GM19238 (cell line): ENCODE results near the gene MSH4.
A peak's percentile ranks its signal among the peaks of the same experiment; 100 is the strongest.
"Not testable (repeated sequence)": the region's sequence is repeated elsewhere in the genome, so short reads cannot be mapped to it uniquely, and the experiment has no call there.

ENCODE experiments used
- DNase-seq: peaks from one replicate; pipeline ENCODE4 v3.0.0; 2011; ENCODE audit warnings: low spot score; ENCODE audit not compliant: insufficient read length

The MSH4 gene

DNA sequence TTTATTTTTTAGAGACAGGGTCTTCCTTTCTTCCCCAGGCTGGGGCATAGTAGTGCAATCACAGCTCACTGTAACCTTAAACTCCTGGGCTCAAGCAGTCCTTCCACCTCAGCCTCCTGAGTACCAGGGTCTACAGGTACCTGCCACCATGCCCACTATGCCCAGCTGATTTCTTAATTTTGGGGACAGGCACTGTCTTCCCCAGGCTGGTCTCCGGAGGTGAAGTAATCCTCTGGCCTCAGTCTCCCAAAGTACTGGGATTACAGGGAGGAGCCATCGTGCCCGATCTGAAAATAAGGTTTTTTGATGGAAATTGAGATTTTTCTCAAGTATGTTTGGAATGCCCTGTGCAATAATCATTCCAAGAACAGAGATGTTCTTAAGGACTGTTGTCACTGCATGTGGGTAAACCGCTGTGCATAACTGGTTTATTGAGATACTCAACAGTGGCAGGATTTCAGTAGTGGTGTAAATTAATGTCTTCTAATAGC, 934 bp upstream of the MSH4 start:
- DNase-seq = no peak

GRCh38 chr1:75797273-75797588, 549 bp downstream of the MSH4 start:
- DNase-seq = no peak

DNA sequence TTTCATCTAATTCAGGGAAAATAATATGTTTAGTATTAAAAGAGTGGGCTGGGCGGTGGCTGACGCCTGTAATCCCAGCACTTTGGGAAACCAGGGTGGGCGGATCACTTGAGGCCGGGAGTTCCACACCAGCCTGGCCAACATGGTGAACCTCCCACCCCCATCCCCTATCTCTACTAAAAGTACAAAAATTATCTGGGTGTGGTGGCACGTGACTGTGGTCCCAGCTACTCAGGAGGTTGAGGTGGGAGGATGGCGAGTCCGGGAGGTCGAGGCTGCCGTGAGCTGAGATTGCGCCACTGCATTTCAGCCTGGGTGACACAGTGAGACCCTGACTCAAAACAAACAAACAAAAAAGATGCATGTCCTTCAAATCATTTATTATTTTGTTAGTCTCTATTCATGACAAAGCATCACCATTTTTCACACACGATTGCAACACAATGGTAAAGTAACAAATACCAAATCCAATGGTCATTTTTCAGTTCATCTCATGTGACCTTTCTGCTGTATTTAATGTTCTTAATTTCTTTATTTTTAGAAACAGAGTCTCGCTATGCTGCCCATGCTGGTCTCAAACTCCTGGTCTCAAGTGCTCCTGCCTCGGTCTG, 1.0 kb downstream of the MSH4 start:
- DNase-seq = no peak

DNA sequence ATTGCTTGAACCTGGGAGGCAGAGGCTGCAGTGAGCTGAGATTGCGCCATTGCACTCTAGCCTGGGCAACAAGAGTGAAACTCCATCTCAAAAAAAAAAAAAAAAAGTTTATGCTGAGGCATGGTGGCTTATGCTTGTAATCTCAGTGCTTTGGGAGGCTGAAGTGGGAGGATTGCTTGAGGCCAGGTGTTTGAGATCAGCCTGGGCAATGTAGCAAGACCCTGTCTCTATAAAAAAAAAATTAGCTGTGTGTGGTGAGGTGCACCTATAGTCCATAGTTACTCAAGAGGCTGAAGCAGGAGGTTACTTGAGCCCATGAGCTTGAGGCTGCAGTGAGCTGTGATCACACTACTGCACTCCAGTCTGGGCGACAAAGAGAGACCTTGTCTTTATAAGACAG, 4.8 kb downstream of the MSH4 start:
- not testable (repeated sequence) for DNase-seq

- DNase-seq = no peak
These were observed 12.2 kb downstream of the MSH4 start for GRCh38 chr1:75808921-75809320.

DNA sequence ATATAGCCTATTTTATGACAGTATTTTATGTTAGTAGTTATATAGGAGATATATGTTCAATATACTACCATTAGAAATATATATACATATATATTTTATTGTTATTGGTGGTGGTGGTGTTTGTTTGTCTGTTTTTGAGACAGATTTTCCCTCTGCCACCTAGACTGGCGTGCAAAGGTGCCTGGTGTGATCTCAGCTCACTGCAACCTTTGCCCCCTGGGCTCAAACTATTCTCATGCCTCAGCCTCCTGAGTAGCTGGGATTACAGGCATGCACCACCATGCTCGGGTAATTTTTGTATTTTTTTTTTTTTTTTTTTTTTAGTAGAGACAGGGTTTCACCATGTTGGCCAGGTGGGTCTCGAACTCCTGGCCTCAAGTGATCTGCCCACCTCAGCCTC, 13.4 kb downstream of the MSH4 start:
- not testable (repeated sequence) for DNase-seq

- no peak for DNase-seq
These were observed 14.7 kb downstream of the MSH4 start for GRCh38 chr1:75811211-75811981.

GRCh38 chr1:75812065-75812464, 15.4 kb downstream of the MSH4 start:
- no peak for DNase-seq

GRCh38 chr1:75823596-75823995, 26.9 kb downstream of the MSH4 start:
- DNase-seq = not testable (repeated sequence)

DNA sequence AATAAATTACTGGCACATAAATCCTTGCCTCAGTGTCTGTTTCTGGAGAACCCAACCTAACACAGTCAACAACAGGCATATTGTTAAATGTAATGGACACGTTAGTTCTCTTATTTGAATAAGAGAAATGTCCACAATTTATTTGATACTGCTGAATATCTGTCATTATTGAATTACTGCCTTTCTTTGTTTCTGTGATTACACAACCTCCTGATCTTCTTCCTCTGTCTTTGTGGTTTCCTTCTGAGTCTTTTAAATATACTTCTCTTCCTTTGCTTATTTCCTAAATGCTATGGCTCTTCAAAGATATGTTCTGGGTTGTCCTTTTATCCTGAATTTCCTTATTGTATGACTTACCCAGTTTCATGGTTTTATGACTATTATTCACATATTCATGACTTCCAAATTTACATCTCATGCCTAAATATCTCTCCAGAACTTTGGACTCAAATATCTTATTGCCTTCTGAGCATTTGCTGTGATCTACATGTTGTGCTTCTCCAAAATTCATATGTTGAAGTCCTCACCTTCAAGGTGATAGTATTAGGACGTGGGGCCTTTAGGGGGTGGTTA, 39.9 kb downstream of the MSH4 start:
- no peak for DNase-seq

- DNase-seq = no peak
These were observed 41.4 kb downstream of the MSH4 start for GRCh38 chr1:75838079-75838478.

- no peak for DNase-seq
These were observed 44.7 kb downstream of the MSH4 start for GRCh38 chr1:75841421-75841820.

GRCh38 chr1:75845576-75845975, 48.9 kb downstream of the MSH4 start:
- no peak for DNase-seq

DNA sequence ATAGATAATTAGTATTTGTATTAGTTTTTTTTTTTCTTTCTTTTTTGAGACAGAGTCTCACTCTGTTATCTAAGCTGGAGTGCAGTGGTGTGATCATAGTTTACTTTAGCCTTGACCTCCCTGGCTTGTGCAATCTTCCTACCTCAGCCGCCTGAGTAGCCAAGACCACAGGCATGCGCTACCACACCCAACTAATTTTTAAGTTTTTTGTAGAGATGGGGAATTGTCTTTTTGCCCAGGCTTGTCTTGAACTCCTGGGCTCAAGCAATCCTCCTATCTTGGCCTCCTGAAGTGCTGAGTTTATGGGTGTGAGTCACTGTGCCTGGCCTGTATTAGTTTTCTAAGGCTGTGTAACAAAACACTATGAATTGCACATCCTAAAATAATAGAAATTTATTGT, 58.3 kb downstream of the MSH4 start:
- no peak for DNase-seq

GRCh38 chr1:75855734-75856133, 59.1 kb downstream of the MSH4 start:
- no peak for DNase-seq

DNA sequence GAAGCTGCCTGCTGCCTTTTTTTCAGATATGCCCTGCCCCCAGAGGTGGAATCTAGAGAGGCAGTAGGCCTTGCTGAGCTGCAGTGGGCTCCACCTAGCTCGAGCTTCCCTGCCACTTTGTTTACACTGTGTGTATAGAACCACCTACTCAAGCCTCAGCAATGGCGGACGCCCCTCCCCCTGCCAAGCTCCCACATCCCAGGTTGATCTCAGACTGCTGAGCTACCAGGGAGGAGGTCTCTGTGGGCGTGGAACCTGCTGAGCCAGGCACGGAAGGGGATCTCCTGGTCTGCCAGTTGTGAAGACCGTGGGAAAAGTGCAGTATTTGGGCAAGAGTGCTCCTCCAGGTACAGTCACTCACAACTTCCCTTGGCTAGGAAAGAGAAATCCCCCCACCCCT, 65.1 kb downstream of the MSH4 start:
- DNase-seq = no peak

DNA sequence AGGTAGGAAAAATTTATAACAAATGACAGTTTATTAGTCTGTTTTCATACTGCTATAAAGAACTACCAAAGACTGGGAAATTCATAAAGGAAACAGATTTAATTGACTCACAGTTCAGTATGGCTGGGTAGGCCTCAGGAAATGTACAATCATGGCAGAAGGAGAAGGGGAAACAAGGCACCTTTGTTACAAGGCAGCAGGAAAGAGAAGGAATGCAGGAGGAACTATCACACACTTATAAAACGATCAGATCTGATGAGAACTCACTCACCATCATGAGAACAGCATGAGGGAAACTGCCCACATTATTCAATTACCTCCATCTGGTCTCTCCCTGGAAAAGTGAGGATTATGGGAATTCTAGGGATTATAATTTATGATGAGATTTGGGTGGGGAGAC, 74.3 kb downstream of the MSH4 start:
- DNase-seq = no peak

DNA sequence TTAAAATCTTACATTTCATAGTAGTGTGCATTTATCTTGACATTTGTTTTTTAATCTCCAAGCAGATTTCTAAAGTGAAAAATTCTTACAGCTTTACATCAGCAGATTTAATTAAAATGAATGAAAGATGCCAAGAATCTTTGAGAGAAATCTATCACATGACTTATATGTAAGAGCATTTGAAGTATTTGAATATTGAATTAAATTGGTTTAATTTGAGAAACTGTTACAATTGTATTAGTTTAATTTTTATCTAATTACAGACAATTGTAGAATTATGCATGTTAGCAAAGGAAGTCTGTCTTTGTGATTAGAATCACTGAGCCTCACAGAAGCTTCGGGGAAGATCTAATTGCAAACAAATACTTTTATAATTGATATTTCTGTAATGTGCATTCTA, 83.3 kb downstream of the MSH4 start:
- no peak for DNase-seq

GRCh38 chr1:75884437-75884836, 87.8 kb downstream of the MSH4 start:
- DNase-seq = no peak

GRCh38 chr1:75901371-75901770, 104.7 kb downstream of the MSH4 start:
- no peak for DNase-seq

GRCh38 chr1:75908717-75909152, 112.1 kb downstream of the MSH4 start:
- DNase-seq = peak; percentile 1

DNA sequence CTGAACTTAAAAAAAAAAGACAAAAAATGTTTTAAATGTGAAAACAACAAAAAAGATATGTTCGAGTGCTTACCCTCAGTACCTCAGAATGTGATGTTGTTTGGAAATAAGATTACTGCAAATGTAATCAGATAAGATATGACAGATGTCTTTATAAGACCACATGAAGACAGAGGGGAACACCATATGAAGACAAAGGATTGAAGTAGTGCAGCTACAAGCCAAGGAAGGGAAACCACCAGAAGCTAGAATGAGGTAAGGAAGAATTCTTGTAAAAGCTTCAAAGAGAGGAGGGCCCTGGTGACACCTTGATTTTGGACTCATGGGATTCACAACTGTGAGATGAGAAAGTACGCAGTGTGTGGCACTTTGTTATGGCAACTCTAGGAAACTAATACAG, 120.2 kb downstream of the MSH4 start:
- DNase-seq = no peak

GRCh38 chr1:75922698-75923097, 126.0 kb downstream of the MSH4 start:
- DNase-seq = no peak
